HCT116 (cell line): ENCODE data around the gene ZPBP. TPM values are rescaled to one million over a fixed set of nuclear protein-coding genes. Genes with fewer than 3 reads are reported as not detected.

ENCODE experiments used
- ATAC-seq: fragments of 200-7000 bp; cut with Tn5 transposase; 2 replicates; pipeline ENCODE4 v1.9.1; 2020; ENCODE audit warnings: mild to moderate bottlenecking, moderate library complexity
- Bru-seq: library from RNA; stranded (reverse); fragments of 400-500 nt; gene quantifications from one replicate; lab custom pipeline; 2021; lab: Mats Ljungman, UMichigan
- BruChase-seq, 2 experiments: library from RNA; stranded (reverse); fragments of 400-500 nt; gene quantifications; one replicate each; lab custom pipeline; 2021; lab: Mats Ljungman, UMichigan
- BruUV-seq: library from RNA; stranded (reverse); fragments of 400-500 nt; replicated peaks from 2 replicates; lab custom pipeline; 2021; lab: Mats Ljungman, UMichigan
- CTCF ChIA-PET: fragments of 300-600 bp; sonication (Branson Sonifier 250); formaldehyde crosslinking; loops from one replicate; lab custom pipeline; 2021; ENCODE audit warnings: antibody characterized with exemption; lab: Charles Lee
- POLR2A ChIA-PET: fragments of 300-600, 350-600 bp; sonication (Branson Sonifier 250); formaldehyde crosslinking; loops from one replicate; lab custom pipeline; 2021; ENCODE audit warnings: antibody characterized with exemption; lab: Charles Lee
- RAD21 ChIA-PET, 2 experiments: fragments of 300-600 bp; sonication (Branson Sonifier 250); formaldehyde crosslinking; loops; one replicate each; lab custom pipeline; 2023; ENCODE audit warnings: low total read pairs in 2 of 2; ENCODE audit not compliant: uncharacterized antibody in 2 of 2, unreplicated experiment in 2 of 2, low non-redundant PET in 1 of 2; lab: Charles Lee
- DNase-seq: peaks from one replicate; pipeline ENCODE4 v3.0.0-alpha.2; 2010; ENCODE audit warnings: low read depth, low spot score
- H2AFZ ChIP-seq: fragments of 200-600 bp; shearing (Covaris generic), sonication (generic); 2 replicates; pipeline ENCODE4 v1.6.1; 2017; ENCODE audit warnings: low read depth, mixed run types, mixed read lengths, antibody characterized with exemption, low read length; ENCODE audit not compliant: poor library complexity, severe bottlenecking
- H3K27ac ChIP-seq: 2 replicates; pipeline ENCODE4 v1.5.1; 2012; ENCODE audit warnings: low read depth, low read length
- H3K27me3 ChIP-seq: fragments of 200-600 bp; sonication (generic); 2 replicates; pipeline ENCODE4 v1.6.1; 2016; ENCODE audit warnings: mixed run types, low read length, mixed read lengths; ENCODE audit not compliant: insufficient read depth
- H3K36me3 ChIP-seq, 2 experiments: fragments of 200-500 bp in 1 of 2; fragments of 200-600 bp in 1 of 2; sonication (Bioruptor generic) in 1 of 2; sonication (generic) in 1 of 2; 2 replicates each; pipeline versions ENCODE4 v1.5.1 to v1.6.1; 2014 to 2016; ENCODE audit warnings: low read length in 2 of 2, inconsistent platforms in 1 of 2, mixed read lengths in 1 of 2, mixed run types in 1 of 2; ENCODE audit not compliant: insufficient read depth in 2 of 2, control insufficient read depth in 1 of 2
- H3K4me1 ChIP-seq, 2 experiments: fragments of 200-600 bp in 1 of 2; sonication (generic) in 1 of 2; 2 replicates each; pipeline versions ENCODE4 v1.5.1 to v1.6.1; 2012 to 2017; ENCODE audit warnings: low read length in 2 of 2, inconsistent platforms in 1 of 2, mild to moderate bottlenecking in 1 of 2, mixed read lengths in 1 of 2, mixed run types in 1 of 2, moderate library complexity in 1 of 2; ENCODE audit not compliant: insufficient read depth in 2 of 2, control insufficient read depth in 1 of 2
- H3K4me2 ChIP-seq: fragments of 200-600 bp; sonication (generic); 2 replicates; pipeline ENCODE4 v1.6.1; 2017; ENCODE audit warnings: mixed run types, low read length, mixed read lengths
- H3K4me3 ChIP-seq, 2 experiments: fragments of 200-600 bp in 1 of 2; sonication (generic) in 1 of 2; replicated peaks in 1 of 2; 2 replicates each; pipeline ENCODE4 v1.5.1; 2011 to 2016; ENCODE audit warnings: low read length in 2 of 2, control low read depth in 1 of 2, low read depth in 1 of 2, mild to moderate bottlenecking in 1 of 2, mixed read lengths in 1 of 2, mixed run types in 1 of 2
- H3K79me2 ChIP-seq: fragments of 200-600 bp; sonication (generic); 2 replicates; pipeline ENCODE4 v1.6.1; 2017; ENCODE audit warnings: mild to moderate bottlenecking, mixed run types, low read length, moderate library complexity, mixed read lengths; ENCODE audit not compliant: insufficient read depth
- H3K9ac ChIP-seq: fragments of 200-600 bp; sonication (generic); 2 replicates; pipeline ENCODE4 v1.6.1; 2016; ENCODE audit warnings: low read length, mixed read lengths
- H3K9me2 ChIP-seq: fragments of 200-600 bp; sonication (generic), shearing (Covaris generic); 2 replicates; pipeline ENCODE4 v1.6.1; 2017; ENCODE audit warnings: mixed run types, mild to moderate bottlenecking, moderate library complexity; ENCODE audit not compliant: insufficient read depth
- H3K9me3 ChIP-seq, 2 experiments: fragments of 200-500 bp in 1 of 2; fragments of 200-600 bp in 1 of 2; sonication (Bioruptor generic) in 1 of 2; sonication (generic) in 1 of 2; 2 replicates each; pipeline ENCODE4 v1.6.1; 2014 to 2017; ENCODE audit warnings: low read length in 2 of 2, mixed read lengths in 2 of 2, inconsistent platforms in 1 of 2, low read depth in 1 of 2, mild to moderate bottlenecking in 1 of 2, mixed run types in 1 of 2, moderate library complexity in 1 of 2; ENCODE audit not compliant: control insufficient read depth in 1 of 2, insufficient read depth in 1 of 2
- H4K20me1 ChIP-seq: fragments of 200-600 bp; sonication (generic), shearing (Covaris generic); 2 replicates; pipeline ENCODE4 v1.6.1; 2017; ENCODE audit warnings: mixed run types, mild to moderate bottlenecking, moderate library complexity; ENCODE audit not compliant: insufficient read depth
- CTCF ChIP-seq, 3 experiments: fragments of 200-600 bp in 1 of 3; sonication (generic) in 1 of 3; IDR thresholded peaks in 2 of 3; conservative IDR thresholded peaks in 1 of 3; 2 replicates each; pipeline ENCODE4 v1.5.1; 2012 to 2017; ENCODE audit warnings: low read depth in 2 of 3, low read length in 2 of 3, antibody characterized with exemption in 1 of 3, borderline replicate concordance in 1 of 3, control low read depth in 1 of 3, mild to moderate bottlenecking in 1 of 3, mixed read lengths in 1 of 3, mixed run types in 1 of 3, moderate library complexity in 1 of 3; ENCODE audit not compliant: insufficient read depth in 1 of 3
- EGR1 ChIP-seq: IDR thresholded peaks from 2 replicates; pipeline ENCODE4 v1.6.1; 2012; ENCODE audit warnings: low read depth
- MAX ChIP-seq: IDR thresholded peaks from 2 replicates; pipeline ENCODE4 v1.6.1; 2012
- RAD21 ChIP-seq: IDR thresholded peaks from 2 replicates; pipeline ENCODE4 v1.6.1; 2012; ENCODE audit warnings: low read depth, mild to moderate bottlenecking
- intact Hi-C: fragments of 100-400 bp; cut with micrococcal nuclease; formaldehyde crosslinking; loops from 2 replicates; pipeline ENCODE4 v1.10.0; 2022
- long read RNA-seq: library from polyadenylated mRNA; unstranded; transcript quantifications from one replicate; pipeline ENCODE4 v2.0.0, GENCODE V29; 2021; ENCODE audit not compliant: unreplicated experiment
- polyA plus RNA-seq: library from polyadenylated mRNA; unstranded; fragments of >200 nt; gene quantifications from 2 replicates; pipeline ENCODE4 v1.2.1, GENCODE V29; 2012; ENCODE audit warnings: missing spikeins
- total RNA-seq: library from RNA; stranded (reverse); gene quantifications from one replicate; pipeline ENCODE4 v1.2.1, GENCODE V29; 2021; ENCODE audit not compliant: unreplicated experiment

Gene ZPBP
- total RNA-seq (not detected), Bru-seq, nascent RNA (not detected), BruChase-seq, experiment 1, labeled RNA remaining after a 6-hour chase (not detected), BruChase-seq, experiment 2, labeled RNA remaining after a 2-hour chase (percentile 0 among the genes with signal in this experiment)
- polyA plus RNA-seq = not detected in 2 replicates
- long read RNA-seq = 0 reads

- Histone ChIP-seq H3K27ac (no peak within 1 kb of the TSS), H3K79me2 (no peaks in the 10 kb centered on the region), H2AFZ (no peak within 1 kb of the TSS), H3K9me2 (no peaks in the 10 kb centered on the region), H3K27me3 (no peaks in the 10 kb centered on the region), H3K9ac (no peak within 1 kb of the TSS), H3K4me3 (no peak within 1 kb of the TSS), H3K4me1 (no peaks in the 10 kb centered on the region), H3K4me2 (no peak within 1 kb of the TSS)
- intact Hi-C loops = loop anchor here (1.0 to 5.0 kb wide), 8 partner anchors 276 to 1334 kb away; no protein-coding TSS in a partner anchor
- ATAC-seq (peak; percentile 42), DNase-seq (peak; percentile 7)
- ChIA-PET CTCF (interaction anchor here (0.6 to 1.4 kb wide), 23 partner anchors 10 to 1283 kb away, joined by 3 to 30 read pairs (median 4); no protein-coding TSS in a partner anchor), POLR2A (no interaction called here)
- BruUV-seq = no TSS peak
- no peak for TF ChIP-seq MAX
- no peak for TF ChIP-seq EGR1
- peak; percentile 80 for TF ChIP-seq RAD21
- peak; percentile 45 to 83 (median 62); a peak in 5 of 6 replicates for TF ChIP-seq CTCF (IDR thresholded peaks at IDR 0.05 in 2 of 3, conservative IDR thresholded peaks at IDR 0.05 in 1 of 3; ENCODE audit: borderline replicate concordance in 1 of 3, insufficient read depth in 1 of 3, low read depth in 2 of 3, low read length in 2 of 3)
- TF ChIP-seq, all 23 proteins: peak for 2
- Histone ChIP-seq H3K9me3 (no peaks in the 10 kb centered on the region), H3K36me3 (no peaks in the 10 kb centered on the region), H4K20me1 (no peaks in the 10 kb centered on the region; the same call in 1 of the 2 replicates)
- RAD21 ChIA-PET = interaction anchor here in 1 of 2 experiments (1.0 kb wide), 1 partner anchor 1068 kb away, joined by 3 read pairs; no protein-coding TSS in a partner anchor
Measured at GRCh38 chr7:50092579-50093491, at the start of gene ZPBP. Gene ZPBP, minus strand, starts transcription at chr7:50093246. Its CDS starts 52 bp downstream, at chr7:50093194.
